HCT116 (cell line): Measurements from ENCODE around the gene PRRT1B.

Experiments used
- ATF3 ChIP-seq: IDR thresholded peaks from 2 replicates; pipeline ENCODE4 v1.6.1; 2012
- CEBPB ChIP-seq: IDR thresholded peaks from 2 replicates; pipeline ENCODE4 v1.6.1; 2012; ENCODE audit warnings: low read depth
- CTCF ChIP-seq, 3 experiments: fragments of 200-600 bp in 1 of 3; sonication (generic) in 1 of 3; IDR thresholded peaks in 2 of 3; conservative IDR thresholded peaks in 1 of 3; 2 replicates each; pipeline ENCODE4 v1.5.1; 2012 to 2017; ENCODE audit warnings: low read depth in 2 of 3, low read length in 2 of 3, antibody characterized with exemption in 1 of 3, borderline replicate concordance in 1 of 3, control low read depth in 1 of 3, mild to moderate bottlenecking in 1 of 3, mixed read lengths in 1 of 3, mixed run types in 1 of 3, moderate library complexity in 1 of 3; ENCODE audit not compliant: insufficient read depth in 1 of 3
- EZH2 ChIP-seq: fragments of 200-600 bp; sonication (generic); IDR thresholded peaks from 2 replicates; pipeline ENCODE4 v1.6.1; 2017; ENCODE audit warnings: antibody characterized with exemption, mixed run types
- EZH2phosphoT487 ChIP-seq: fragments of 200-600 bp; IDR thresholded peaks from 2 replicates; pipeline ENCODE4 v1.6.1; 2018; ENCODE audit warnings: antibody characterized with exemption, borderline replicate concordance
- JUND ChIP-seq: IDR thresholded peaks from 2 replicates; pipeline ENCODE4 v1.6.1; 2012
- MAX ChIP-seq: IDR thresholded peaks from 2 replicates; pipeline ENCODE4 v1.6.1; 2012
- POLR2A ChIP-seq: IDR thresholded peaks from 2 replicates; pipeline ENCODE4 v1.7.0; 2011; ENCODE audit warnings: borderline replicate concordance; ENCODE audit not compliant: insufficient read depth, insufficient read length; ENCODE audit errors: extremely low read depth
- RAD21 ChIP-seq: IDR thresholded peaks from 2 replicates; pipeline ENCODE4 v1.6.1; 2012; ENCODE audit warnings: low read depth, mild to moderate bottlenecking
- REST ChIP-seq: IDR thresholded peaks from 2 replicates; pipeline ENCODE4 v1.6.1; 2012; ENCODE audit warnings: low read depth
- SIN3A ChIP-seq: IDR thresholded peaks from 2 replicates; pipeline ENCODE4 v1.6.1; 2012; ENCODE audit warnings: low read depth
- SRF ChIP-seq: IDR thresholded peaks from 2 replicates; pipeline ENCODE4 v1.6.1; 2012; ENCODE audit warnings: low read depth
- ZNF274 ChIP-seq: fragments of 200-500 bp; sonication (Bioruptor generic); IDR thresholded peaks from 2 replicates; pipeline ENCODE4 v1.6.1; 2014; ENCODE audit warnings: mild to moderate bottlenecking, low read depth, low read length, inconsistent platforms

- TF ChIP-seq ZNF274 (no peak), POLR2A (no peak), ATF3 (no peak), SRF (no peak), EZH2 (no peak), REST (no peak), JUND (no peak), CTCF (IDR thresholded peaks at IDR 0.05 in 2 of 3, conservative IDR thresholded peaks at IDR 0.05 in 1 of 3; ENCODE audit: borderline replicate concordance in 1 of 3, insufficient read depth in 1 of 3, low read depth in 2 of 3, low read length in 2 of 3) (no peak), RAD21 (no peak), MAX (no peak), SIN3A (no peak), CEBPB (no peak), EZH2phosphoT487 (no peak)
Observed at GRCh38 chr9:131525643-131526565, 19.4 kb upstream of the PRRT1B start.
